Measurements from ENCODE around the gene TMEM269. TPM values are rescaled to one million over a fixed set of nuclear protein-coding genes. Genes with fewer than 3 reads are reported as not detected.

The TMEM269 gene
- total RNA-seq, 3 donors from 2014 or later: under 0.01 to 0.59 (median 0.16) TPM

DNA sequence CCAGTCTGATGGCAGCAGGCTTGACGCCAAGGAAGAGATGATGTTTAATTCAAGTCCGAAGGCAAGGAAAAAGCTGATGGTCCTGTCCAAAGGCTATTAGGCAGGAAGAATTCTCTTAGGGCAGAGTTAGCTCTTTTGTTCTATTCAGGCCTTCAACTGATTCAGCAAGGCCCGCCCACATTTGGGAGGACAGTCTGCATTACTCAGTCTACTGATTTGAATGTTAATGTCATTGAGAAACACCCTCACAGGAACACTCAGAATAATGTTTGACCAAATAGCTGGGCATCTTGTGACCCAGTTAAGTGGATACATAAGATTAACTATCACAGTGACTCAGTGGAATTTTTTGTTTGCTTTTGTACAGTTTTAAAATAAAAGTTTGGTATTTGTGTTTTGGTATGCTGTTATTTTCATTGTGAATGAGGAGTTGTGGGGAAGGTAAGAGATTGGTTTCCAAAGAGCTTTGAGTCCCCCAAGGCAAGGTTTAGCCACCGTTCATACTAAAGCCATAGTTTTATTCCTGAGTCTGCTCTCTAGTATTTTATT is 59.9 kb downstream of the TMEM269 start:
- no peaks in the 10 kb centered on the region for H3K9me3 ChIP-seq
- intact Hi-C loops (cut with DNase I; ENCODE audit: low total_unique reads): loop anchor here (10.0 kb wide), 1 partner anchor 1110 kb away; no protein-coding TSS in a partner anchor
- peaks cover 0 to 6% of the 10 kb centered on the region in 2 donors for H3K4me1 ChIP-seq
- no peaks in the 10 kb centered on the region for H3K36me3 ChIP-seq
- no peak overlapping the region for H3K4me3 ChIP-seq
- TF ChIP-seq, protein P1, sequence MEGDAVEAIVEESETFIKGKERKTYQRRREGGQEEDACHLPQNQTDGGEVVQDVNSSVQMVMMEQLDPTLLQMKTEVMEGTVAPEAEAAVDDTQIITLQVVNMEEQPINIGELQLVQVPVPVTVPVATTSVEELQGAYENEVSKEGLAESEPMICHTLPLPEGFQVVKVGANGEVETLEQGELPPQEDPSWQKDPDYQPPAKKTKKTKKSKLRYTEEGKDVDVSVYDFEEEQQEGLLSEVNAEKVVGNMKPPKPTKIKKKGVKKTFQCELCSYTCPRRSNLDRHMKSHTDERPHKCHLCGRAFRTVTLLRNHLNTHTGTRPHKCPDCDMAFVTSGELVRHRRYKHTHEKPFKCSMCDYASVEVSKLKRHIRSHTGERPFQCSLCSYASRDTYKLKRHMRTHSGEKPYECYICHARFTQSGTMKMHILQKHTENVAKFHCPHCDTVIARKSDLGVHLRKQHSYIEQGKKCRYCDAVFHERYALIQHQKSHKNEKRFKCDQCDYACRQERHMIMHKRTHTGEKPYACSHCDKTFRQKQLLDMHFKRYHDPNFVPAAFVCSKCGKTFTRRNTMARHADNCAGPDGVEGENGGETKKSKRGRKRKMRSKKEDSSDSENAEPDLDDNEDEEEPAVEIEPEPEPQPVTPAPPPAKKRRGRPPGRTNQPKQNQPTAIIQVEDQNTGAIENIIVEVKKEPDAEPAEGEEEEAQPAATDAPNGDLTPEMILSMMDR (IDR thresholded peaks at IDR 0.05): no peak
- TF ChIP-seq POLR2AphosphoS5 (IDR thresholded peaks at IDR 0.05): no peak
- no peak for DNase-seq (ENCODE audit: low spot score in 2 of 2)
- no peak overlapping the region for H3K27ac ChIP-seq
- no peaks in the 10 kb centered on the region for H3K27me3 ChIP-seq

DNA sequence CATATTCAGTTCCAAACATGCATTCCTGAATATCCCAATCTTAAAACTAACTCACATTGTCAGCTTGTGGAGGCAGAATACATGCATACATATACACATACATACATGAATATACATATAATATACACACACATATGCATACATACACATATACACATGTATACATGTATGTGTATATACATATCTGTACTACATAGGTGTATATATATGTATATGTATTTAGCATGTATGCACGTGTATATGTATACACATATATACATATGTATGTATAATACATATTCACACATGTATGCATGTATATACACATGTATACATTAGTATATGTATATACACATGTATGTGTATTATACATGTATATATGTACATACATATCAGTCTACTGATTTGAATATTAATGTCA is 60.4 kb downstream of the TMEM269 start:
- DNase-seq (ENCODE audit: low spot score in 2 of 2): no peak
- H3K27me3 ChIP-seq: no peaks in the 10 kb centered on the region
- no peak overlapping the region for H3K27ac ChIP-seq
- peaks cover 0 to 6% of the 10 kb centered on the region in 2 donors for H3K4me1 ChIP-seq
- no peak overlapping the region for H3K4me3 ChIP-seq
- TF ChIP-seq, protein P1 (IDR thresholded peaks at IDR 0.05): no peak
- TF ChIP-seq POLR2AphosphoS5 (IDR thresholded peaks at IDR 0.05) (no peak), POLR2A (IDR thresholded peaks at IDR 0.05) (no peak)
- no peaks in the 10 kb centered on the region for H3K9me3 ChIP-seq
- intact Hi-C loops (cut with DNase I; ENCODE audit: low total_unique reads): loop anchor here (10.0 kb wide), 1 partner anchor 1110 kb away; no protein-coding TSS in a partner anchor
- no peaks in the 10 kb centered on the region for H3K36me3 ChIP-seq

DNA sequence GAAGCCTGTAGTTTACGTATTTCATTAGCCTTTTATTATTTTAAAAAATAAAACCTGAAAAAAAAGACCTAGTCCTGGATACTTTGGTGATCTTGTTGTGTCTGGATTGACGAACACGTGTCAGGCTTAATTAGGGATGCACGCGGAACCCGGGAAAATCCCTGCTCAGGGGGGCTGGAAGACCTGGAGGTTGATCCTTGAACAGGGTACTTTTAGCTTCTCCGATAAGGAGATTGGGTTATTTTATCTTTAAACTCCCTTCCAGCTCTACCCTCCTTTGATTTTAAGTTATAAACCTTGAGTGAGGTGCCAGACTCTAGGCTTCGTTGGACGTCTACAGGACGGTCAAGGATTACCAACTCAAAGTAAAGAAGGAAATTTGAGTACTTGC is 61.1 kb downstream of the TMEM269 start:
- Histone ChIP-seq H3K4me3 (peak overlapping the region; percentile 74 to 93 (median 84)), H3K27ac (peak overlapping the region in 1 of 2 donors; percentile 79), H3K36me3 (no peaks in the 10 kb centered on the region), H3K27me3 (no peaks in the 10 kb centered on the region), H3K9me3 (peaks cover 0 to under 1% of the 10 kb centered on the region in 2 donors), H3K4me1 (peaks cover 0 to 6% of the 10 kb centered on the region in 2 donors)
- intact Hi-C loops (cut with DNase I; ENCODE audit: low total_unique reads): loop anchor here (10.0 kb wide), 1 partner anchor 1109 kb away; no protein-coding TSS in a partner anchor
- DNase-seq (ENCODE audit: low spot score in 2 of 2): no peak
- TF ChIP-seq, protein P1 (IDR thresholded peaks at IDR 0.05): no peak

DNA sequence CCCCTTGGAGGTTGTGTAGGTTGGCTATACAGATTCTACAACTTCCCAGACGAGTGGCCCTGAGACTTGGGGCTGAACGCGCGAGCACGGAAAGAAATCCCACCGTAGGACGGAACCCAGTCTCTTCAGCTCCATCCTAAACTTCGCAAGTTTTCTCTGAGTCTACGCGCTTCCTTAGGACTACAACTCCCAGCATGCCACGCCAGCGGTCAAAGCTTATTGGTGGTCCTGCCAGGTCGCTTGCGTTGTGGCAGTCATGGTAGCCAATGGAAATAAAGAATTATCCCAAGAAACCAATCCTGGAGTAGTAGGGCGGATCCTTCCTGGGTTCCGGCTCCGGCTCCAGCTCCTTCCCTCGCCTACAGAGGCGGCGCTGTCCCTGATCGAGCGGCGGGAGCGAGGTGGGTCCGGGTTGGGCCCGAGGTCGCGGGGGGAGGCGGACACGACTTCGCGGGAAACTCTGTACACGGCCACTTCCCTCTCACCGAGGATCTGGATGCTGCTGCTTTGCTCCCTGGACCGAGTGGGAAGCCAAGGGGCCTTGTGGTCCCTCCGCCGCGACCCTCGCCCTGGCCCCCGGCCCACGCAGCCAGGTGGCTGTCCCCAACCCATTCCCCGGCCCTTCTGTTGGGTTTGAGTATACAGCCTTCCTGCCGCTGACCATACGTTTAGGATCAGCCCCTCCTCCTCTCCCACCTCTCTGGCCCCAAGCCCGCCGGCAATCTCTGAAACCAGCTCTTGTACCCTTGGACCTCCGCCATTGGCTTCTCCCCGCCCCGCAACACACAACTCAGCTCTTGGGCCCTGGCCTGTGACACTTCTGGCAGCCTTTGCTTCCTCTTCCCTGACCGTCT is 61.7 kb downstream of the TMEM269 start, which contains the start of gene ZNF691:
Gene ZNF691 (plus strand): TSS at position 357 of the 854 bp plus-strand sequence. CDS start 3,046 bp downstream, outside the sequence.
- Histone ChIP-seq H3K4me1 (peaks cover 0 to 6% of the 10 kb centered on the region in 2 donors), H3K36me3 (no peaks in the 10 kb centered on the region), H3K4me3 (peak within 1 kb of the TSS; percentile 74 to 93 (median 84)), H3K27ac (peak within 1 kb of the TSS; percentile 79 to 85), H3K9me3 (peaks cover 0 to 7% of the 10 kb centered on the region in 2 donors), H3K27me3 (no peaks in the 10 kb centered on the region)
- intact Hi-C loops (cut with DNase I; ENCODE audit: low total_unique reads): loop anchor here (10.0 kb wide), 1 partner anchor 1108 kb away; no protein-coding TSS in a partner anchor
- peak; percentile 93 to 97 for DNase-seq (ENCODE audit: low spot score in 2 of 2)
- TF ChIP-seq, protein P1 (IDR thresholded peaks at IDR 0.05): peak in 2 of 3 donors; percentile 11 to 38
- TF ChIP-seq POLR2A (IDR thresholded peaks at IDR 0.05) (peak; percentile 57), POLR2AphosphoS5 (IDR thresholded peaks at IDR 0.05) (peak; percentile 61 to 75 (median 69))

Data from breast epithelium (tissue), 4 donors.